OCI-LY3 (cell line): ENCODE results near the gene PTPRN2.

Experiments
- EZH2phosphoT487 ChIP-seq: fragments of 200-600 bp; shearing (Covaris generic); IDR thresholded peaks from 2 replicates; pipeline ENCODE4 v1.6.1; 2018; ENCODE audit warnings: antibody characterized with exemption, mixed run types, low read depth
- TF ChIP-seq, protein P1 (sequence below): fragments of 200-600, 300-600 bp; sonication (generic); IDR thresholded peaks from 2 replicates; pipeline ENCODE4 v1.5.1; 2014; ENCODE audit warnings: antibody characterized with exemption, low read length, low read depth

GRCh38 chr7:158260567-158261361, 326.9 kb downstream of the PTPRN2 start:
- TF ChIP-seq, protein P1, sequence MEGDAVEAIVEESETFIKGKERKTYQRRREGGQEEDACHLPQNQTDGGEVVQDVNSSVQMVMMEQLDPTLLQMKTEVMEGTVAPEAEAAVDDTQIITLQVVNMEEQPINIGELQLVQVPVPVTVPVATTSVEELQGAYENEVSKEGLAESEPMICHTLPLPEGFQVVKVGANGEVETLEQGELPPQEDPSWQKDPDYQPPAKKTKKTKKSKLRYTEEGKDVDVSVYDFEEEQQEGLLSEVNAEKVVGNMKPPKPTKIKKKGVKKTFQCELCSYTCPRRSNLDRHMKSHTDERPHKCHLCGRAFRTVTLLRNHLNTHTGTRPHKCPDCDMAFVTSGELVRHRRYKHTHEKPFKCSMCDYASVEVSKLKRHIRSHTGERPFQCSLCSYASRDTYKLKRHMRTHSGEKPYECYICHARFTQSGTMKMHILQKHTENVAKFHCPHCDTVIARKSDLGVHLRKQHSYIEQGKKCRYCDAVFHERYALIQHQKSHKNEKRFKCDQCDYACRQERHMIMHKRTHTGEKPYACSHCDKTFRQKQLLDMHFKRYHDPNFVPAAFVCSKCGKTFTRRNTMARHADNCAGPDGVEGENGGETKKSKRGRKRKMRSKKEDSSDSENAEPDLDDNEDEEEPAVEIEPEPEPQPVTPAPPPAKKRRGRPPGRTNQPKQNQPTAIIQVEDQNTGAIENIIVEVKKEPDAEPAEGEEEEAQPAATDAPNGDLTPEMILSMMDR = no peak
- TF ChIP-seq EZH2phosphoT487 = no peak
